HCT116 (cell line): ENCODE data around the gene OTP.

Source experiments
- MAX ChIP-seq: IDR thresholded peaks from 2 replicates; pipeline ENCODE4 v1.6.1; 2012
- TF ChIP-seq, protein P1 (sequence below): IDR thresholded peaks from 2 replicates; pipeline ENCODE4 v1.6.1; 2012; ENCODE audit warnings: low read depth

DNA sequence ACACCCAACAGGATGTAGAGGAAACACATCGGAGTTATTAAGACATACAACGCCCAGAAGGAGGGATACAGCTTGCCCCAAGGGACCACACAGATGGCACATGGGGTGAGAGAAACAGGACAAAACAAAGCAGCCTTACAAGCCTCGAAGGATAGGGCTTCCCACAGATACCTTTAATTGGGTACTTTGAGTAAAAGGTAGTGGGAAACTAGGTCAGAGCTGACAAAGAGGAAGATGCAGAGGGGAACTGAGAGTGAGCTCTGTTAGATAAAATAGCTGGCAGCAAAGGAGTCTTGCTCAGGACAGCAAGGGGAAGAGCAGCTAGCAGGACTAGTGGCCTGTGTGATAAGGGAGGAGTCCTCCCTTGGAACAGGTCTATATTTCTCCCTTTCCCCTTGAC is 48.2 kb downstream of the OTP start:
- TF ChIP-seq MAX: no peak
- TF ChIP-seq, protein P1, sequence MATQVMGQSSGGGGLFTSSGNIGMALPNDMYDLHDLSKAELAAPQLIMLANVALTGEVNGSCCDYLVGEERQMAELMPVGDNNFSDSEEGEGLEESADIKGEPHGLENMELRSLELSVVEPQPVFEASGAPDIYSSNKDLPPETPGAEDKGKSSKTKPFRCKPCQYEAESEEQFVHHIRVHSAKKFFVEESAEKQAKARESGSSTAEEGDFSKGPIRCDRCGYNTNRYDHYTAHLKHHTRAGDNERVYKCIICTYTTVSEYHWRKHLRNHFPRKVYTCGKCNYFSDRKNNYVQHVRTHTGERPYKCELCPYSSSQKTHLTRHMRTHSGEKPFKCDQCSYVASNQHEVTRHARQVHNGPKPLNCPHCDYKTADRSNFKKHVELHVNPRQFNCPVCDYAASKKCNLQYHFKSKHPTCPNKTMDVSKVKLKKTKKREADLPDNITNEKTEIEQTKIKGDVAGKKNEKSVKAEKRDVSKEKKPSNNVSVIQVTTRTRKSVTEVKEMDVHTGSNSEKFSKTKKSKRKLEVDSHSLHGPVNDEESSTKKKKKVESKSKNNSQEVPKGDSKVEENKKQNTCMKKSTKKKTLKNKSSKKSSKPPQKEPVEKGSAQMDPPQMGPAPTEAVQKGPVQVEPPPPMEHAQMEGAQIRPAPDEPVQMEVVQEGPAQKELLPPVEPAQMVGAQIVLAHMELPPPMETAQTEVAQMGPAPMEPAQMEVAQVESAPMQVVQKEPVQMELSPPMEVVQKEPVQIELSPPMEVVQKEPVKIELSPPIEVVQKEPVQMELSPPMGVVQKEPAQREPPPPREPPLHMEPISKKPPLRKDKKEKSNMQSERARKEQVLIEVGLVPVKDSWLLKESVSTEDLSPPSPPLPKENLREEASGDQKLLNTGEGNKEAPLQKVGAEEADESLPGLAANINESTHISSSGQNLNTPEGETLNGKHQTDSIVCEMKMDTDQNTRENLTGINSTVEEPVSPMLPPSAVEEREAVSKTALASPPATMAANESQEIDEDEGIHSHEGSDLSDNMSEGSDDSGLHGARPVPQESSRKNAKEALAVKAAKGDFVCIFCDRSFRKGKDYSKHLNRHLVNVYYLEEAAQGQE: no peak
